GM21786 (cell line): Measurements from ENCODE around the gene VPS26A.
A peak's percentile ranks its signal among the peaks of the same experiment; 100 is the strongest.

Experiments
- ATAC-seq: cut with Tn5 transposase; IDR thresholded peaks from one replicate; pipeline ENCODE4 v1.9.1; 2021; ENCODE audit not compliant: unreplicated experiment

The VPS26A gene

DNA sequence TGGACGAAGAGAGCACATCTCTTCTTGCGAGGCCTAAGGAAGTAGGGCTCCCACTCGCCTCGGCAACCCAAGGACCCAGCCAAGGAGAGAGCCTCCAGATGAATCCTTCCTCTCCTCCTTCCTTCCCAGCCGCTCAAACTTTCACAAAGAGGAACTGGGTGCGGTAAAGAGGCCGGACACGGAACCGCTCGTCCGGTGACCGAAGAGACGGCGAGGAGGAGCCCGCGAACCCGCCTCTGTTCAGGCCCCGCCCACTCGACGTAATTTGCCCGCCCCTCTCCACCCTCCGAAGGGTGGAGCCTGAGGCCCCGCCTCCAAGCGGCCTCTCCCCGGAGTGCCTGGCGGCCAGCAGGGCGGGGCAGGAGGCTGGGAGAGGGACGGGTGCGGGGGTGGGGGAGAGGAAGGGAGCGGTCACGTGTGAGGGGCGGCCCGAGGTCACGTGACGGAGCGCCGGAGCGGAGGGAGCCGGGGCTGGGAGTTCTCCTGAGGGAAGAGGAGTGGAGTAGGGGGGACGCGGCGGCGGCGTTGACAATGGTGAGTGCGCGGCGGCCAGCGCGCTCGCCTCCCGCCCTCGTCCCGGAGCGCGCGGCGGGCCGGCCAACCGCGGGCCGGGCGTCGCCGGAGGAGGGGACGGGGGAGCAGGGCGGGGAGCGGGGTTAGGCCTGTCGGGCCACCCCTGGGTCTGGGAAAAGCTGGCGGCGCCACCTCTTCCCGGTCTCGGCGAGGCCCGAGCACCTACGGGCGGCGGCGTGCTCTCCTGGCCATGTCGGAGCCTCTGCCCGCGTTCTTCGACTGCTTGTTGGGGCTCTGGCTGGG is at the start of gene VPS26A:
Gene VPS26A (plus strand): TSS at position 432 of the 816 bp plus-strand sequence. CDS start 100 bp downstream, at position 532.
- peak; percentile 73 for ATAC-seq

- no peak for ATAC-seq
Observed at GRCh38 chr10:69074532-69074931, 49.4 kb upstream of the VPS26A start.

- ATAC-seq, result no peak
Observed at GRCh38 chr10:69075431-69075830, 48.5 kb upstream of the VPS26A start.

DNA sequence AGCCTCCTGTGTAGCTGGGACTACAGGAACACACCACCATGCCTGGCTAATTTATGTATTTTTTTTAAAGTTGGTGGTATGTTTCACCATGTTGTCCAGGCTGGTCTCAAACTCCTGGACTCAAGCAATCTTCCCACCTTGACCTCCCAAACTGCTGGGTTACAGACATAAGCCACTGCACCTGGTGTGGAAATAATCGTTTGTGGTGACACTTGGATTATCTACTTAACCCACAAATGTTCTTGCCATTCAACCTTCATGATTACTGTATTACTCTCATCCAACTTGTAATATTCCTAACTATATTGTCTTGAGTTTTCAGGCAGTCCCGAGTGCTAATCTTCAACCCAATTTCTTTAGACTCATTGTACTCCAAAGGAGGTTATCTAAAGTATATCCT is 45.7 kb upstream of the VPS26A start:
- ATAC-seq, result no peak

GRCh38 chr10:69080226-69080625 is 43.8 kb upstream of the VPS26A start:
- no peak for ATAC-seq

DNA sequence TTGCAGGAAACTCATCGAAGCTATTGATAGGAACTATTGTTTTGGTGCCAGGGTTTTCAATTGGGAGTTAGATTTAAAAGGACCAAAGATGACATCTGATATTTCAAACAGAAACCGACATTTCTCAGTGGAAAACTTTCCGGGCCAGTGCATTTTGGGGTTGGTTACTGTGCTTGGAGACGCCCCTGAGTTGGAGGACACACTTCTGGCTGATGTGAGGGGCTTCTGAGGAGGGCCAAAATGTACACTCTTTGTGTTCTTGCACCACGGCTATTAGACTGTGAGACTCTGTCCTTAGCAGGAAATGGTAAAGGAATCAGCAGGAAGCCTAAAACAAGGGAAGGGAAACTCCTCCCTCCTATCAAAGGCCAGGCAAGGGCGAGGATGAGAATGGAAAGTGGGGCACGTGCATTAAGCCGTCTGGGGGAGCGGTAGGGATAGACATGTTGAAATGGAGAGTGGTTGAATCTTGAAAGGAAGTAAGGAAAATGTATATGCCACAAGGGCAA is 37.9 kb upstream of the VPS26A start:
- ATAC-seq, result no peak

GRCh38 chr10:69087590-69088470 is 36.1 kb upstream of the VPS26A start, which contains the start of gene SRGN:
TSS of gene SRGN (plus strand) at chr10:69088103. CDS start at chr10:69088158, 55 bp downstream.
- peak; percentile 59 for ATAC-seq

GRCh38 chr10:69088471-69088769 is 35.6 kb upstream of the VPS26A start:
- no peak for ATAC-seq

- no peak for ATAC-seq
Observed at GRCh38 chr10:69088801-69089501, 35.0 kb upstream of the VPS26A start.

DNA sequence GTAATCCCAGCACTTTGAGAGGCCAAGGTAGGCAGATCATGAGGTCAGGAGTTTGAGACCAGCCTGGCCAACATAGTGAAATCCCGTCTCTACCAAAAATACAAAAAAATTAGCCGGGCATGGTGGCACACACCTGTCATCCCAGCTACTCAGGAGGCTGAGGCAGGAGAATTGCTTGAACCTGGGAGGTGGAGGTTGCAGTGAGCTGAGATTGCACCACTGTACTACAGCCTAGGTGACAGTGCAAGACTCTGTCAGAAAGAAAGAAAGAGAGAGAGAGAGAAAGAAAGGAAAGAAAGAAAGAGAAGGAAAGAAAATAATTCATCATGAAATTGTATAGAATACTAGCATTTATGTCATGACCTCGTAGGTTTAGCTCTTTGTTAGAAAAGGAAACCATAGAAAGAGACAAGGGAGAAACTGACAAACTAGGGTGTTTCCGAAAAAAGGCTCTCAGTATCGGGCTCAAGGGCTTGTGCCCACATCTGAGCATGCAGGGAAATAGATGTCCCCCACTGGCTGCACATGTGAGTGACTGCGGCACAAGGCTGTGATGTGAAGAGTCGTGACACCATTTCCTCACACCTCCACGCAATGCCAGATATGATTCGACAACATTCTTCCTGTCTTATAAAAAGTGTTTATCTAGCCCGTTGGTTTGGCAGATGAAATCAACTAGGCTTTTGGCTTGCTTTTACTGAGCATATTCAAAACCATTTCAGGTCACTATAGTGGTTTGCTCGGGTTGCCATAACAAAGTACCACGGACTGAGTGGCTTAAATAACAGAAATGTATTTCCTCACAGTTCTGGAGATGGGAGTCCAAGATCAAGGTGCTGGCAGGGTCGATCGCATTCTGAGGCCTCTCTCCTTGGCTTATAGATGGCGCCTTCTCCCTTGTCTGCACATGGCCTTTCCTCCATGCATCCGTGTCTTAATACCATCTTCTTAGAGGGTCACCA is 34.1 kb upstream of the VPS26A start:
- ATAC-seq, result peak; percentile 40

- ATAC-seq, result no peak
Observed at GRCh38 chr10:69090685-69091084, 33.3 kb upstream of the VPS26A start.

- no peak for ATAC-seq
Observed at GRCh38 chr10:69091143-69091651, 32.8 kb upstream of the VPS26A start.

- no peak for ATAC-seq
Observed at GRCh38 chr10:69092959-69093850, 30.8 kb upstream of the VPS26A start.

DNA sequence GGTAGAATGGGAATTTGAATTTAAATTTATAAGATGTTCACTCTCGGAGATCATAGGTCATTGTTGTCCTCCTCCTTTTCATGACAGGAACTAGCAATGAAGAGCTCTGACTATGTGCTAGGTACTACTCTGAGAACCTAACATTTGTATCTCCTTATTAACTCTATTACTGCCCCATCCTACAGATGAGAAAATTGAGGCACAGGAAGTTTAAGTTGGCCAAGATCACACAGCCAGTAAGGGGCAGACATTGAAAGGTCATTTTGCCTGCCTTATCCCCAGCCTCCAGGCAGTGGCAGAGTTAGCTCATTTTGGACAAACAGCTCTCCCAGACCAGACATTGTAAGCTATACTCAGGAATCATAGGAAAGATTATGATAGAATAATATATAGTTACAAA is 30.0 kb upstream of the VPS26A start:
- ATAC-seq, result no peak

- no peak for ATAC-seq
Observed at GRCh38 chr10:69096045-69096444, 27.9 kb upstream of the VPS26A start.

DNA sequence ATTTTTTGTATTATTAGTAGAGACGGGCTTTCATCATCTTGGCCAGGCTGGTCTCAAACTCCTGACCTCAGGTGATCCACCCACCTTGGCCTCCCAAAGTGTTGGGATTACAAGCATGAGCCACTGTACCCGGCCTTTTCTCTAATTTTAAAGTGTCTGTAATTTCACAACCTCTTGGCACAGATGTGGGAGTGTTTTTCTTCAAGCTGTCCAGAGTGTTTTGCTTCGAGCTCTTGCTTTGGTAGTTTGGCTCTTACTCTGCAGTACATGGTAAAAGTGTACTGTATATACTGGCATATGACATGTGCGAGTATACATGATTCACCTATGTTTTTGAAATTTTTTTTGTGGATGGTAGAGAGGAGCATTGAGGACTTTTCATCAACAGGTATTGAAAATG is 26.2 kb upstream of the VPS26A start:
- no peak for ATAC-seq

DNA sequence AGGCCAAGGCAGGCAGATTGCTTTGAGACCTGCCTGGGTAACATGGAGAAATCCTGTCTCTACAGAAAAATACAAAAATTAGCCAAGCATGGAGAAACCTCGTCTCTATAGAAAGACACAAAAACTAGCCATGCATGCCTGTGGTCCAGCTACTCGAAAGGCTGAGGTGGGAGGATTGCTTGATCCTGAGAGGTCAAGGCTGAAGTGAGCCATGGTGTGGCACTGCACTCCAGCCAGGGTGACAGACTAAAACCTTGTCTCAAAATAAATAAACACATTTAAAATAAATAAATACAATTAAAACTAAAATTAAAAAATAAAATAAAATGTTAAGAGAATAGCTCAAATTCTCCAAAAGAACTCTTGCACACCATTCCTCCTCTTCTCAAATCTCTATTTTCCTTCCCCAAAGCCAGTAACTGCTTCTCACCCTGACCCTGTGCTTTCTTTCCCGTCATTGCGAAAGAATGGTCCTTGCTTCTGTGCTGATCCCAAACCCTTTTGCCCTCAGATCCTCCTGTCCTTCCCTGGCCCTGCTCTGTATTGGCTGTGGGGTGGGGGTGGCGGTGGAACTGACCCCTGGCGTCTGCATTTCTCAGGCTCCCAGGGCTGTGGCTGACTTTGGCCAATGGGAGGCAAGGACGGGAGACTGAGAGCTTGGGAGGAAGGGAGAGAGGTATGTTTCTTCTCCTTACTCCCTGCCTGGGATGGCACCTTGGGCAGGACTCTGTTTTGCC is 23.7 kb upstream of the VPS26A start:
- no peak for ATAC-seq

DNA sequence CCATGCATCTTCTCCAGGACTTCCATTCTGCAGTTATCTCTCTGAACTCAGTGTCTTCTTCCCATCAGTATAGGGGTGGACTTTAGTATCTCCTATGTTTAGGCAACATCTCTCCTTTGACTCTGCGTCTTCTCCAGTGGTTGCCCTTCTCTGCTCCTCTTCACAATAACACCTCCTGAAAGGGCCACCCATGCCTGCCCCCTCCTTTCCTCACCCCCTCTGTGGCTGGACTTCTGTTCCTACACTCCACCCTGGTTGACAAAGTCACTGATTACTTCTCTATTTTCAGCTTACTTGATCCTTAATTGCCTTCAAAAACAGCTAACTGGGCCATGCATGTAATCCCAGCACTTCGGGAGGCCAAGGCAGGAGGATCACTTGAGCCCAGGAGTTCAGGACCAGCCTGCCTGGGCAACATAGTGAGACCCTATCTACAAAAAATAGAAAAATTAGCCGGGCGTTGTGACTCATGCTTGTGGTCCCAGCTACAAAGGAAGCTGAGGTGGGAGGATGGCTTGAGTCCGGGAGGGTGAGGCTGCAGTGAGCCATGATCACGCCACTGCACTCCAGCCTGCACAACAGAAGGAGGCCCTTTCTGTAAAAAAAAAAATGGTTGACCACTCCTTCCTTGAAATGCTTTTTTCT is 22.4 kb upstream of the VPS26A start:
- ATAC-seq, result no peak
